Neural progenitor cell (in vitro differentiated cells): ENCODE results near the gene HIVEP2. TPM values are rescaled to one million over a fixed set of nuclear protein-coding genes. Genes with fewer than 3 reads are reported as not detected.
A peak's percentile ranks its signal among the peaks of the same experiment; 100 is the strongest.

ENCODE experiments used
- DNase-seq: peaks from one replicate; pipeline ENCODE4 v3.0.0-alpha.2; 2016; ENCODE audit warnings: low spot score
- H2AFZ ChIP-seq: fragments of 200-600 bp; sonication (generic); replicated peaks from 2 replicates; pipeline ENCODE4 v1.6.1; 2016; ENCODE audit warnings: antibody characterized with exemption
- H3F3A ChIP-seq: fragments of 200-600 bp; sonication (generic); 2 replicates; pipeline ENCODE4 v1.6.1; 2016; ENCODE audit warnings: antibody characterized with exemption, low read depth
- H3K27ac ChIP-seq: fragments of 200-600 bp; sonication (generic); 2 replicates; pipeline ENCODE4 v1.5.1; 2016; ENCODE audit warnings: mild to moderate bottlenecking
- H3K27me3 ChIP-seq: fragments of 200-600 bp; sonication (generic); 2 replicates; pipeline ENCODE4 v1.6.1; 2016; ENCODE audit warnings: mild to moderate bottlenecking, moderate library complexity
- H3K36me3 ChIP-seq: fragments of 200-600 bp; sonication (generic); 2 replicates; pipeline ENCODE4 v1.5.1; 2016
- H3K4me1 ChIP-seq: fragments of 200-600 bp; sonication (generic); 2 replicates; pipeline ENCODE4 v1.6.1; 2016; ENCODE audit warnings: mixed run types
- H3K4me2 ChIP-seq: fragments of 200-600 bp; sonication (generic); 2 replicates; pipeline ENCODE4 v1.6.1; 2016
- H3K4me3 ChIP-seq: fragments of 200-600 bp; sonication (generic); 2 replicates; pipeline ENCODE4 v1.5.1; 2016
- H3K79me2 ChIP-seq: fragments of 200-600 bp; sonication (generic); 2 replicates; pipeline ENCODE4 v1.6.1; 2016; ENCODE audit warnings: low read depth
- H3K9ac ChIP-seq: fragments of 200-600 bp; sonication (generic); 2 replicates; pipeline ENCODE4 v1.6.1; 2016
- H3K9me3 ChIP-seq: fragments of 200-600 bp; sonication (generic); 2 replicates; pipeline ENCODE4 v1.5.1; 2016; ENCODE audit warnings: low read depth
- H4K20me1 ChIP-seq: fragments of 200-600 bp; sonication (generic); 2 replicates; pipeline ENCODE4 v1.6.1; 2016; ENCODE audit warnings: low read depth
- H3K27ac Mint-ChIP-seq: 3 replicates; pipeline ENCODE4 v1.8.0; 2021; ENCODE audit warnings: mixed read lengths
- H3K27me3 Mint-ChIP-seq: 2 replicates; pipeline ENCODE4 v1.8.0; 2022; ENCODE audit warnings: low read depth, mild to moderate bottlenecking, inconsistent platforms, moderate library complexity, mixed read lengths; ENCODE audit not compliant: insufficient read depth
- H3K36me3 Mint-ChIP-seq: 3 replicates; pipeline ENCODE4 v1.8.0; 2021; ENCODE audit warnings: mixed read lengths
- H3K4me1 Mint-ChIP-seq: 3 replicates; pipeline ENCODE4 v1.8.0; 2021; ENCODE audit warnings: mixed read lengths
- H3K4me3 Mint-ChIP-seq: 3 replicates; pipeline ENCODE4 v1.8.0; 2021; ENCODE audit warnings: mild to moderate bottlenecking, moderate library complexity, mixed read lengths
- H3K9me3 Mint-ChIP-seq: 3 replicates; pipeline ENCODE4 v1.8.0; 2020; ENCODE audit warnings: mixed read lengths
- CTCF ChIP-seq: fragments of 200-600 bp; sonication (generic); IDR thresholded peaks from 2 replicates; pipeline ENCODE4 v1.5.1; 2017; ENCODE audit warnings: antibody characterized with exemption, mild to moderate bottlenecking
- EZH2 ChIP-seq: fragments of 200-600 bp; sonication (generic); IDR thresholded peaks from 2 replicates; pipeline ENCODE4 v1.6.1; 2017; ENCODE audit warnings: antibody characterized with exemption, mild to moderate bottlenecking, moderate library complexity
- EZH2phosphoT487 ChIP-seq: fragments of 200-600 bp; sonication (generic); IDR thresholded peaks from 2 replicates; pipeline ENCODE4 v1.6.1; 2017; ENCODE audit warnings: antibody characterized with exemption
- total RNA-seq: library from RNA; depleted of rRNA; stranded (reverse); fragments of >200 nt; gene quantifications from 2 replicates; pipeline ENCODE4 v1.2.3, GENCODE V29; 2015; ENCODE audit warnings: low replicate concordance

Gene HIVEP2
- total RNA-seq, 1 donor from 2014 or later: 2.1 TPM

DNA sequence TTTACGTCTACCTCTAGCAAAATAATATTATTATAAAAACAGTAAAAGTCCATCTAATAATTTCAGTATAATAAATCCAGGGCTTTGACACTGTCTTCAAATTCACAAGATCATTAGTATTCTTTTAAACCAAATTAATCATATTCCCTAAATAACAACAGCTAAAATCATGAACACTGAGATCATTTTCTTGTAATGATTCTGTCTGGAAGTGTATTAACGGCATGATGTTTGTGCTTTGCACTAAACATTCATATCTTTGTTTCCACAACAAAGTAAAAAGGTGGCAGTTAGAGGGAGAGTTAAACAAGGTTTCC, 18.8 kb downstream of the HIVEP2 start:
- Histone ChIP-seq H3K27me3 (peaks cover 44% of the 10 kb centered on the region), H3K27ac (no peak overlapping the region), H3K4me2 (peak overlapping the region; percentile 87), H3K4me3 (peak overlapping the region; percentile 70), H3K9me3 (no peaks in the 10 kb centered on the region), H3K4me1 (peaks cover 3% of the 10 kb centered on the region), H3K79me2 (no peaks in the 10 kb centered on the region), H3K9ac (no peak overlapping the region), H2AFZ (peak overlapping the region; percentile 83), H4K20me1 (peaks cover 16% of the 10 kb centered on the region), H3K36me3 (no peaks in the 10 kb centered on the region), H3F3A (peaks cover 3% of the 10 kb centered on the region)
- Mint-ChIP-seq H3K36me3 (no peaks in the 10 kb centered on the region), H3K9me3 (no peaks in the 10 kb centered on the region), H3K4me3 (peak overlapping the region; percentile 87), H3K4me1 (peaks cover 9% of the 10 kb centered on the region), H3K27ac (no peak overlapping the region), H3K27me3 (peaks cover 13% of the 10 kb centered on the region)
- TF ChIP-seq EZH2: no peak
- no peak for TF ChIP-seq CTCF
- no peak for TF ChIP-seq EZH2phosphoT487
- DNase-seq: no peak

DNA sequence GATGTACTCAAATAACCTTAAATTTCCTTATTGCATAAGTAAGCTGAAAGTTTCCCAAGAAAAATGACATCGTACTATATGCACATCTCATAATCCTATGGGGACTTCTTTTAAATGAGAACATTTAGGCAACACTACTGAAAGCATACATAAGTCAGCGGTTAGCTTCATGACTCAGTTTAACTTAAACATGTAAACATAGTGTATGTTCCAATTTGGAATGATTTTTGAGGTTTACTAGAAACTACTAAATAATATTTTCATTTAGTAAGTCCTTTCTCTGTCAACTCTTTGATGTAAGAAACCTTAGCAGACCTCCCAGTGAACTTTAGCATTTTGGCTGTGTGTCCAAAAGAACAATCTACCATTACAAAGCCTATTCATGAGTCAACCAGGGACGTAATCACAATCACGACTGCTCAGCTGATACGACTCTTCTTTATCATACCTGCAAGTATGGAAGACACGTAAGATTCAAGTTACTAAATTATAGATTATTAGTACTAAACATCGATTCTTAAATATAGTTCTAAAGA, 19.3 kb downstream of the HIVEP2 start:
- Histone ChIP-seq H3K4me1 (peaks cover 3% of the 10 kb centered on the region), H3F3A (peaks cover 3% of the 10 kb centered on the region), H3K27ac (no peak overlapping the region), H3K4me3 (no peak overlapping the region), H4K20me1 (peaks cover 16% of the 10 kb centered on the region), H3K4me2 (no peak overlapping the region), H3K36me3 (no peaks in the 10 kb centered on the region), H3K9me3 (no peaks in the 10 kb centered on the region), H3K27me3 (peaks cover 44% of the 10 kb centered on the region), H3K79me2 (no peaks in the 10 kb centered on the region), H3K9ac (no peak overlapping the region), H2AFZ (no peak overlapping the region)
- no peak for DNase-seq
- no peak overlapping the region for H3K27ac Mint-ChIP-seq
- no peaks in the 10 kb centered on the region for H3K9me3 Mint-ChIP-seq
- peaks cover 9% of the 10 kb centered on the region for H3K4me1 Mint-ChIP-seq
- H3K4me3 Mint-ChIP-seq: peak overlapping the region; percentile 61
- H3K36me3 Mint-ChIP-seq: no peaks in the 10 kb centered on the region
- TF ChIP-seq EZH2phosphoT487 (no peak), CTCF (no peak)
- peaks cover 13% of the 10 kb centered on the region for H3K27me3 Mint-ChIP-seq

DNA sequence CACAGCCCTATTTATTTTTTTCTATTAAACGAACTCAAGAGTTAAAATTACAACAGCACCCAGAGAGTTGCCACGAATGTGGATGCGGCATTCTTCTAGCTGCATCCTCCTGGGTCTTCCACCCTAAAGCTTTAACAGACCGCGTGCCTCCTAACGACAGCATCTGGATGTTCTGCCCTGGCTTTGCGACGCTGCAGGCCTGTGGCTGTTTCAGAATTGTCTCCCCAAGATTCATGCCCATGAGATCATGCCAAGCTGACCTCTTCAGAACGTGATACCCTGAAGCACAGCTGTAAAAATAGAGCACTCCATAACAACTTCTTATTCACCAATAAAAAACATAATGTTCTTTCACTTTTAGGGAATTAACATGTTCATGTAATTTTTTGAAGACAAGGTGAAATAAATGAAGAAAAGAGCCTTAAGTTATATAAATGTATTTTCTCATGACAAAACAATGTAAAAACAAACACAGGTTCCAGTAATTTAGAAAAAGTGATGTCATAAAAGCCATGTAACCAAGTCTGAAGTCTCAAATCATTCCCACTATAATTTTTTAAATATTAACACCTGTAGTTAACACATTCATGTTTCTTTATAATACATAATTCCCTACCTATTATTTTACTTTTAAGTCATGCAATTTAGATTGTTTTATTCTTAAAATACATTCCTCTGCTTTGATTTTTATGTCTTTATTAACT, 26.5 kb downstream of the HIVEP2 start:
- Histone ChIP-seq H3K9ac (no peak overlapping the region), H3K27me3 (no peaks in the 10 kb centered on the region), H3K4me3 (no peak overlapping the region), H3K4me2 (no peak overlapping the region), H3K9me3 (no peaks in the 10 kb centered on the region), H3K36me3 (no peaks in the 10 kb centered on the region), H2AFZ (no peak overlapping the region), H3F3A (no peaks in the 10 kb centered on the region), H3K27ac (no peak overlapping the region), H3K4me1 (no peaks in the 10 kb centered on the region), H4K20me1 (no peaks in the 10 kb centered on the region), H3K79me2 (no peaks in the 10 kb centered on the region)
- no peak overlapping the region for H3K4me3 Mint-ChIP-seq
- no peak for DNase-seq
- peaks cover 4% of the 10 kb centered on the region for H3K4me1 Mint-ChIP-seq
- H3K27ac Mint-ChIP-seq: no peak overlapping the region
- no peaks in the 10 kb centered on the region for H3K27me3 Mint-ChIP-seq
- no peaks in the 10 kb centered on the region for H3K9me3 Mint-ChIP-seq
- no peaks in the 10 kb centered on the region for H3K36me3 Mint-ChIP-seq
- TF ChIP-seq CTCF: no peak
- TF ChIP-seq EZH2: no peak
- no peak for TF ChIP-seq EZH2phosphoT487
